Activated CD4-positive, alpha-beta T cell treated with anti-CD3 and anti-CD28 coated beads, Interleukin-2, amount 10 ng/mL, durations not matched to agents 7 days and 5 days (primary cell): ENCODE measurements around the gene SLC30A10. TPM values are rescaled to one million over a fixed set of nuclear protein-coding genes. Genes with fewer than 3 reads are reported as not detected.
A peak's percentile ranks its signal among the peaks of the same experiment; 100 is the strongest.
"Not testable (repeated sequence)": the region's sequence is repeated elsewhere in the genome, so short reads cannot be mapped to it uniquely, and the experiment has no call there.

Experiments
- CTCF ChIA-PET: fragments of 350-600 bp; sonication (Branson Sonifier 250); formaldehyde crosslinking; loops from one replicate; lab custom pipeline; 2021; ENCODE audit warnings: antibody characterized with exemption; lab: Charles Lee
- POLR2A ChIA-PET: fragments of 350-600 bp; sonication (Branson Sonifier 250); formaldehyde crosslinking; loops from one replicate; lab custom pipeline; 2021; ENCODE audit warnings: antibody characterized with exemption; lab: Charles Lee
- DNase-seq: peaks from one replicate; pipeline ENCODE4 v3.0.0-alpha.2; 2020
- H3K27ac Mint-ChIP-seq: one replicate; pipeline ENCODE4 v1.8.0; 2021; ENCODE audit warnings: mild to moderate bottlenecking, moderate library complexity, mixed read lengths
- H3K27me3 Mint-ChIP-seq: one replicate; pipeline ENCODE4 v1.8.0; 2021; ENCODE audit warnings: mixed read lengths
- H3K36me3 Mint-ChIP-seq: one replicate; pipeline ENCODE4 v1.8.0; 2021; ENCODE audit warnings: low read depth, mixed read lengths
- H3K4me1 Mint-ChIP-seq: one replicate; pipeline ENCODE4 v1.8.0; 2021; ENCODE audit warnings: mixed read lengths
- H3K4me3 Mint-ChIP-seq: one replicate; pipeline ENCODE4 v1.8.0; 2021; ENCODE audit warnings: mild to moderate bottlenecking, moderate library complexity, mixed read lengths
- H3K9me3 Mint-ChIP-seq: one replicate; pipeline ENCODE4 v1.8.0; 2021; ENCODE audit warnings: mixed read lengths
- total RNA-seq, 2 experiments: library from RNA; stranded (reverse); gene quantifications; one replicate each; pipeline ENCODE4 v1.2.3, GENCODE V29; 2021

The SLC30A10 gene
- total RNA-seq, 2 experiments from 2014 or later = not detected

DNA sequence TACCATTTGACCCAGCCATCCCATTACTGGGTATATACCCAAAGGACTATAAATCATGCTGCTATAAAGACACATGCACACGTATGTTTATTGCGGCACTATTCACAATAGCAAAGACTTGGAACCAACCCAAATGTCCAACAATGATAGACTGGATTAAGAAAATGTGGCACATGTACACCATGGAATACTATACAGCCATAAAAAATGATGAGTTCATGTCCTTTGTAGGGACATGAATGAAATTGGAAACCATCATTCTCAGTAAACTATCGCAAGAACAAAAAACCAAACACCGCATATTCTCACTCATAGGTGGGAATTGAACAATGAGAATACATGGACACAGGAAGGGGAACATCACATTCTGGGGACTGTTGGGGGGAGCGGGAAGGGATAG is 20.9 kb upstream of the SLC30A10 start:
- H3K4me1 Mint-ChIP-seq, DNase-seq, H3K36me3 Mint-ChIP-seq, H3K9me3 Mint-ChIP-seq, POLR2A ChIA-PET, H3K27me3 Mint-ChIP-seq, H3K27ac Mint-ChIP-seq, CTCF ChIA-PET, H3K4me3 Mint-ChIP-seq: not testable (repeated sequence)

DNA sequence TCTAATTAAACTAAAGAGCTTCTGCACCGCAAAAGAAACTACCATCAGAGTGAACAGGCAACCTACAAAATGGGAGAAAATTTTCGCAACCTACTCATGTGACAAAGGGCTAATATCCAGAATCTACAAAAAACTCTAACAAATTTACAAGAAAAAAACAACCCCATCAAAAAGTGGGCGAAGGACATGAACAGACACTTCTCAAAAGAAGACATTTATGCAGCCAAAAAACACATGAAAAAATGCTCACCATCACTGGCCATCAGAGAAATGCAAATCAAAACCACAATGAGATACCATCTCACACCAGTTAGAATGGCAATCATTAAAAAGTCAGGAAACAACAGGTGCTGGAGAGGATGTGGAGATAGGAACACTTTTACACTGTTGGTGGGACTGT is 20.4 kb upstream of the SLC30A10 start:
- H3K4me3 Mint-ChIP-seq, H3K27me3 Mint-ChIP-seq, CTCF ChIA-PET, H3K4me1 Mint-ChIP-seq, DNase-seq, H3K27ac Mint-ChIP-seq, H3K36me3 Mint-ChIP-seq, POLR2A ChIA-PET, H3K9me3 Mint-ChIP-seq: not testable (repeated sequence)

DNA sequence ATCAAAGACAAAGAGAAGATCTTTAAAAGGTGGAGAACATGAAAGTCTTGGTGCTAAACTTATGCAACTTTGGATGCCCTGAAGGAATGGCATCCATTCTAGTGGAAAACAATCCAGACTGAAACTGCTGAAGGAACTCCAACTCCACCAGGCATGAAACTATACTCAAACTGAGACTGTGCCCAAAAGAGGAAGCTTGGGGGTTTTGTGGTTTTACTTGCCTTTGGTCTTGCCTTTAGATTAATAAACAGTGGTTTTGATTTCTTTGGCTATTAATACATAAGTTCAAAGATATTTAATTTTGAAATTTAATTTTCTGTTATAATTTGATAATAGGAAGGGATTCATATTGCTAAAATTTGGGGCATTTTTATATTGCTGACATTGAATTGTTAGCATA is 17.4 kb upstream of the SLC30A10 start:
- Mint-ChIP-seq H3K4me1 (peaks cover 2% of the 10 kb centered on the region), H3K36me3 (no peaks in the 10 kb centered on the region), H3K27ac (no peak overlapping the region), H3K27me3 (peaks cover 2% of the 10 kb centered on the region), H3K9me3 (no peaks in the 10 kb centered on the region), H3K4me3 (no peak overlapping the region)
- no peak for DNase-seq
- ChIA-PET CTCF (no interaction called here), POLR2A (no interaction called here)

DNA sequence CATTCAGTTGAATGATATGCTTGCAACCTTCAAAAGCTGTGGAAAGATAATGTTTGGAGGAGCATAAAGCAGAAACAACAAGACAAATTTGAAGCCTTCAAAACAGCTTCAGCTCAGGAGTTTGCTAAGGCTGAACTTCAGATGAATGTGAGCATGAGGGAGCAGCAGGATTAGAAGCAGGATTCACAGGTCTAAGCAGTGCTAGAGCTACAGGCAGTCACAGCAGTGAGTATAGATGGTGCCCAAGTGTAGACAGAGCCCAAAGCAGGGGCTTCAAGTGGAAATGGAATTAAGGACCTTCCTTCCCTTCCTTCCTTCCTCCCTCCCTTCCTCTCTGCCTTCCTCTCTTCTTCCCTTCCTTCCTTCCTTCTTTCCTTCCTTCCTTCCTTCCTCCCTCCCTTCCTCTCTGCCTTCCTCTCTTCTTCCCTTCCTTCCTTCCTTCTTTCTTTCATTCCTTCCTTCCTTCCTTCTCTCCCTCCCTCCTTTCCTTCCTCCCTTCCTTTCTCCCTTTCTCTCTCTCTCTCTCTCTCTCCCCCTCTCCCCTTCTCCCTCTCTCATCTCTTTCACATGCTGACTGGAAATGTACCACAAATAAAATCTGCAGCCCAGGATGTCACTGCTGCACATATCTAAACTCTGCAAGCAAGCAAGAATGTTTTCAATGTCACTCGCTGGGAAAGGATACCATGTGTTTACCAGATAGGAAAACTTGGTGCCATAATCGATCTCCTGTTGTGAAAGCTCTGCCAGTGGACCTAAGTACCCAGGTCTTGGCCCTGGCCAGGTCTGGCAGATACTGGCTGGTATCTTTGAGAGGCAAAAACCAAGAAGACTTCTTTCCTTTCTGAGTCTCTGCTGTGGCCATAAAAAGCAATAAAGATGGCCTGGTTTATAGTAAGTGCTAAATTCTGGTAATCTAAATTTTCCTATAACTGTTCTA is 13.1 kb upstream of the SLC30A10 start:
- peaks cover 2% of the 10 kb centered on the region for H3K4me1 Mint-ChIP-seq
- no peak overlapping the region for H3K4me3 Mint-ChIP-seq
- no peaks in the 10 kb centered on the region for H3K9me3 Mint-ChIP-seq
- ChIA-PET CTCF (no interaction called here), POLR2A (no interaction called here)
- H3K36me3 Mint-ChIP-seq = no peaks in the 10 kb centered on the region
- no peak for DNase-seq
- H3K27ac Mint-ChIP-seq = no peak overlapping the region
- no peaks in the 10 kb centered on the region for H3K27me3 Mint-ChIP-seq

DNA sequence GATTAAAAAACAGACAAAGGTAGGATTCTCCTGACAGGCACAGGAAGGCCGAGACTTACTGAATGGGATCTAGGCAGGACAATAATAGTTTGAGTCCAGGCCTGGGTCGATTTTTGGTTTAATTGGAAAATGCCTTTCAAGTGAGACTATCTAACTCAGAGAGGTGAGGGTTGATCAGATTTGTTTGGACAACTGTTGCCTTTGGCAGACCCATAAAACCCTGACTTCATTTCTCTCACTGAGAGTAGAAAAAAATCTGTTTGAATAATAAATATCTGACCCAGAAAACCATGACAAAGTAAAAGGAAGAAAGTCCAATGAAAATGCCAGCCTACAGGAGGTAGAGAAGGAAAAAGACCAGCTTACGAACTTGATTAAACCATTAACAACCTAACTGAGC is 12.3 kb upstream of the SLC30A10 start:
- no peak for DNase-seq
- Mint-ChIP-seq H3K27me3 (peaks cover 2% of the 10 kb centered on the region), H3K36me3 (no peaks in the 10 kb centered on the region), H3K4me3 (no peak overlapping the region), H3K9me3 (no peaks in the 10 kb centered on the region), H3K4me1 (peaks cover 2% of the 10 kb centered on the region), H3K27ac (no peak overlapping the region)
- ChIA-PET CTCF (no interaction called here), POLR2A (no interaction called here)

DNA sequence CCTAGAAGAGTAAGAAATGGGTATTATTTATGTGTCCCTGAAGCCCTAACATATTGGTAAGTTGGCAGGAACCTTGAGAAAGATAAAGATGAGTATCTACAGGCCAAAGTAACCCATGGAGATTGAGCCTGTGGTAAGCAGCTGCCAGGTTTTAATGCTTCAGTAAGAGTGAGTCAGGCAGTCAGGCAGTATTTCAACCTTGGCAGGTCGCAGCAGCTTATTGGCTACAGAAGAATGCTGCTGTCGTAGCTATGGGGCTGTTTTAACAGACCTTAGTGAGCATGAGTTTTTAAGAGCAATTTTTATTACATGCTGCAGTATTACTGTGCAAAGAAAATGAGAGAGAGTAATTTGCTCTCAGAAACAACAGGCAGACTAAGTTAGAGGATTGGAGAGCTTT is 10.3 kb upstream of the SLC30A10 start:
- no peaks in the 10 kb centered on the region for H3K36me3 Mint-ChIP-seq
- CTCF ChIA-PET = interaction anchor here (1.3 kb wide), 1 partner anchor 21 kb away, joined by 3 read pairs; no protein-coding TSS in a partner anchor
- H3K27ac Mint-ChIP-seq = no peak overlapping the region
- H3K4me3 Mint-ChIP-seq = no peak overlapping the region
- no peaks in the 10 kb centered on the region for H3K4me1 Mint-ChIP-seq
- peaks cover 5% of the 10 kb centered on the region for H3K27me3 Mint-ChIP-seq
- DNase-seq = no peak
- POLR2A ChIA-PET = interaction anchor here (0.7 kb wide), 1 partner anchor 1612 kb away, joined by 3 read pairs; no protein-coding TSS in a partner anchor
- no peaks in the 10 kb centered on the region for H3K9me3 Mint-ChIP-seq

DNA sequence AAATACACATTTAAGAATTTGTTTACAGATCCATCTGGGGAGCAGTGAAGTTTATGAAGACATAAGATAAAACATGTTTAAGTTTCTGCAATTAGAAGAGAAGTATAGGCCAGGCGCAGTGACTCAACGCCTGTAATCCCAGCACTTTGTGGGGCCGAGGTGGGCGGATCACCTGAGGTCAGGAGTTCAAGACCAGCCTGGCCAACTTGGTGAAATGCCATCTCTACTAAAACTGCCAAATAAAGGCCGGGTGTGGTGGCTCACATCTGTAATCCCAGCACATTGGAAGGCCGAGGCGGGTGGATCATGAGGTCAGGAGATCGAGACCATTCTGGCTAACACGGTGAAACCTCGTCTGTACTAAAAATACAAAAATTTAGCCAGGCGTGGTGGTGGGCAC is 5.4 kb upstream of the SLC30A10 start:
- POLR2A ChIA-PET = not testable (repeated sequence)
- peaks cover 21% of the 10 kb centered on the region for H3K27me3 Mint-ChIP-seq

DNA sequence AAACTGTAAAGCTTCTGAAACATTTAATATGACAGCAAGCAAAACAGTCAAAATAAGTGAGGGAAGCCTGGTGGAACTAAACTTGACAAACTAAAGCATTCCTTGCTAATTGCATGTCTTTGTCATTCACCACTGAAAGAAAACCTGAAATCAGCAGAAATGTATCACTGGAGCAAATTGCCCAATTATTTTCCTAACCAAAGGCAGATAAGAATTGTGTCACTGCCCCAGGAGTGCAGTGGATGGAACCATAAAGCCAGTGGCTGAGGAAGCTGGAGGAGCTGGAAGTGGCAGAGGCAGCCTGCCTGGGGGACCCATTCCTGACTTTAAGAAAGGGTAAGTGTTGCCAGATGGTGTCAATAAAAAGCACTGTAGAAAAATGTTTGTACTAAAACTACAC is 2.7 kb upstream of the SLC30A10 start:
- Mint-ChIP-seq H3K4me1 (peaks cover 5% of the 10 kb centered on the region), H3K27ac (no peak overlapping the region), H3K27me3 (peaks cover 42% of the 10 kb centered on the region), H3K4me3 (no peak overlapping the region), H3K36me3 (no peaks in the 10 kb centered on the region), H3K9me3 (no peaks in the 10 kb centered on the region)
- ChIA-PET CTCF (no interaction called here), POLR2A (no interaction called here)
- DNase-seq = no peak

More for the DNA sequence above, 5.4 kb upstream of the SLC30A10 start:
- DNase-seq, H3K4me3 Mint-ChIP-seq, CTCF ChIA-PET, H3K4me1 Mint-ChIP-seq, H3K9me3 Mint-ChIP-seq, H3K27ac Mint-ChIP-seq, H3K36me3 Mint-ChIP-seq: not testable (repeated sequence)

DNA sequence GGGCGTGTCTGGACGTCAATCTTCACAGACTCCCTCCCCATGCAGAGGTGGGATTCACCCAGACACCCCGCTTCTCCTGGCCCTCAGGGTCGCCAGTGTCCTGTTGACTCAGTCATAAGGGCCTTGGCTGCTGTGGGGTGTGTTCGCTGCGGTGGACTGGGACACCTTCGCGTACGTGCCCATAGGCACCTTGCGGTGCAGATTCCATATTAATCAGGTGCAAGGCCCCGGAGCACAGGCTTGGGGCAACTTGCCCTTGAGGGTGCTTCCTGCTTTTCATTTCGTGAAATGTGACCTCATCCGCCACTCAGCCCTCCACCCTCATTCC is 398 bp upstream of the SLC30A10 start:
- ChIA-PET POLR2A (no interaction called here), CTCF (no interaction called here)
- no peaks in the 10 kb centered on the region for H3K9me3 Mint-ChIP-seq
- DNase-seq = no peak
- H3K27ac Mint-ChIP-seq = no peak overlapping the region
- H3K36me3 Mint-ChIP-seq = no peaks in the 10 kb centered on the region
- peaks cover 44% of the 10 kb centered on the region for H3K27me3 Mint-ChIP-seq
- H3K4me3 Mint-ChIP-seq = no peak overlapping the region
- H3K4me1 Mint-ChIP-seq = peaks cover 5% of the 10 kb centered on the region

DNA sequence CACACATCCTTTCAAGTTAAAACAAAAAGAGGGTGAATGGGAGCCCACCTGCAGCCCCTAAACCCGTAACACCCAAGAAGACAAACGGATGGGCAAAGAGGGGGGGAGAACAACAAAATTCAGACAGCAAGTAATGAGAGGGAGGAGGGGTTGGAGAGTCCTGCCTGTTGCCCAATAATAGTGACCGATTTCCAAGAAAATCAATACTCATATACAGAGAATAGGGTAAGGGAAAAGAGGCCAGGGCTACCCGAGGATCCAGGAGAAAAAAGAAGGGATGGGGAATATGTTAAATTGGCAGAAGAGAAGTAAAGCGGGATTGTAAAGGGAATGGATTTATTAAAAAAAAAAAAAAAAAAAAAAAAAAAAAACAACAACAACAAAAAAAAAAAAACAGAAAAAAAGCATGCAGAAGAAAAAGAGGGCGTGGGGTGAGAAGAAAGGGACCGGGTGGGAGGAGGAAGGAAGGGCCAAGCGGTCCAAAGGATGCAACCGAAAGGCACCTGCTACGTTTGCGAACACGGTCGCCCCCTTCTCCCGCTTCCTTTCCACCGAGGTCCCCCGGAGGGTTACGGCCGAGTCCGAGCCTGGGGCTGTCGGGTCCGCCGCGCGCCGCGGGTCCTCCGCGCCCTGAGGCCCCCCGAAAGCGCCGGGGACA is 930 bp downstream of the SLC30A10 start:
- ChIA-PET POLR2A (no interaction called here), CTCF (no interaction called here)
- Mint-ChIP-seq H3K36me3 (no peaks in the 10 kb centered on the region), H3K4me3 (peak overlapping the region; percentile 30), H3K9me3 (no peaks in the 10 kb centered on the region), H3K27me3 (peaks cover 44% of the 10 kb centered on the region), H3K4me1 (peaks cover 5% of the 10 kb centered on the region), H3K27ac (no peak overlapping the region)
- DNase-seq = no peak

DNA sequence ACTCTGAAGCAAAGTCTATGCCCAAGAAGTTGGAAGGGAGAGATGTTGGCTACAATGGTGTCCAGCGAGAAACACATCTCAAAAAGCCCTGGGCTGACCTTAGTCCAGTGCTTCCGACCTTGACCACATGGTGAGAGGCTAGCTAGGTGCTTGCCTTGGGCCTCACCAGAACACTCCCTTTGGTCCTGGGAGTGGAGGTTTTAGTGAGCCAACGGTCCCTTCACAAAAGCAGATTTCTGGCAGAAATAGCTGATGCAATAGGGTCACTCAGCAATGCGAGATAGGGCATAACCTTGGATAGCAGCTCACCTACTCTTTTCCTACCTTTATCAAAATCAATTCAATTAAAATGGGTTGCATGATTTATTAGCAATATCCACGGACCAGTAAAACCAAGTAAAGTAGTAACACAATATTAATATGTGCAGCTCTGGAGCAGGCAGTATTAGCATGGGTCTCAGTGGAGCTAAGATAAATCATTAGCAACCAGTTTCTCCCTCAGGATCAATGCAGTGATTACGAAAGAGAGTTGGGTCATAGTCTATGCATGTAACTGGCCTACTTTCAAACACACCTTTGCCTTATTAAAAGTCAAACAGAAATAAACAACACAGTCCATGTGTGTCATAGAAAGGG is 1.9 kb downstream of the SLC30A10 start:
- Mint-ChIP-seq H3K4me1 (peaks cover 5% of the 10 kb centered on the region), H3K9me3 (no peaks in the 10 kb centered on the region), H3K36me3 (no peaks in the 10 kb centered on the region), H3K27ac (no peak overlapping the region), H3K27me3 (peaks cover 44% of the 10 kb centered on the region), H3K4me3 (no peak overlapping the region)
- ChIA-PET POLR2A (no interaction called here), CTCF (no interaction called here)
- DNase-seq = no peak

DNA sequence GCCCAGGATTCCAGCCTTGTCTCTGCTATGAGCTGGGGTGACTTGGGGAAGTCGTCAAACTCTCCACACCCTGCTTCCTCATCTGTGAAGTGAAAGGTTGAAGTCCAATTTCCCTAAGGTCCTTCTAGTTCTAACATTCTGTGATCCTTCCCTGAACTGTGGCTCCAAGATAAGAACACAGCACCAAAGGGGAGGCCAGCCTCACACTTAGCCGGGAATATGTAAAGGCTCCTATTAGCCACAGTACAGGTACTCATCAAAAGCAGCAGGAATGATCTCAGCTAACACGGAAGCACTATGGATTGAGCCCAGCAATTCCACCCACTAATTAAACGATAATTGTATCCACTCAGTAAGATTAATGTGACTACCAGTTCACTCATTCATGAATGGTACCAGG is 4.0 kb downstream of the SLC30A10 start:
- ChIA-PET POLR2A (no interaction called here), CTCF (no interaction called here)
- Mint-ChIP-seq H3K9me3 (no peaks in the 10 kb centered on the region), H3K4me1 (peaks cover 5% of the 10 kb centered on the region), H3K36me3 (no peaks in the 10 kb centered on the region), H3K27me3 (peaks cover 37% of the 10 kb centered on the region), H3K4me3 (no peak overlapping the region), H3K27ac (no peak overlapping the region)
- DNase-seq = no peak

DNA sequence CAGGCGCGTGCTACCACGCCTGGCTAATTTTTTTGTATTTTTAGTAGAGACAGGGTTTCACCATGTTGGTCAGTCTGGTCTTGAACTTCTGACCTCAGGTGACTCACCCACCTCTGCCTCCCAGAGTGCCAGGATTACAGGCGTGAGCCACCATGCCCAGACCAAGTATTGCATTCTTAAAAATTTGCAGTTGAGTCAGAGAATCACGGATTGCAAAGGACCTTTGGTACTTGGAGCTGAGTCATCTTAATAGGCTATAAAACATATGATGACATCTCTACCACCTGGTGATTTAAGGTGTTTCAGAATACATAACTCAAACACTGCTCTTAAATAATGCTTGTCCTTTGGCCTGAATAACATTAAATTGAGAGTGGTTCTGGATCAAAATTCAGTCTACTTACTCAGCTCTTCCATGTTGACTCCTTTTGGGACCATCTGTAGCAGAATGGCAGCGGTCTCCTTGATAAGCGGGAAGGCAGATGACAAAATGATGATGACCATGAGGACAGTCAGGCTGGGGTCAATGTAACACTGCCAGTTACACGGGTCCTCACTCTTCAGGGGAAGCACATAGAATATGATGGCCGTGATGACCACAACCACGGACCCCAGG is 10.4 kb downstream of the SLC30A10 start:
- POLR2A ChIA-PET = no interaction called here
- no peak for DNase-seq
- no peaks in the 10 kb centered on the region for H3K36me3 Mint-ChIP-seq
- peaks cover 4% of the 10 kb centered on the region for H3K27me3 Mint-ChIP-seq
- no peaks in the 10 kb centered on the region for H3K9me3 Mint-ChIP-seq
- CTCF ChIA-PET = interaction anchor here (0.6 to 1.4 kb wide), 2 partner anchors 10 to 314 kb away, joined by 3 to 4 read pairs; no protein-coding TSS in a partner anchor
- no peak overlapping the region for H3K4me3 Mint-ChIP-seq
- no peaks in the 10 kb centered on the region for H3K4me1 Mint-ChIP-seq
- H3K27ac Mint-ChIP-seq = no peak overlapping the region
